Placental pericyte (primary cell): Measurements from ENCODE around the gene TAS2R43. TPM values are rescaled to one million over a fixed set of nuclear protein-coding genes. Genes with fewer than 3 reads are reported as not detected.

ENCODE experiments used
- small RNA-seq: library from RNA; depleted of rRNA; stranded (forward); fragments of <200 nt; gene quantifications from one replicate; pipeline ENCODE3, GENCODE V24; 2012; ENCODE audit warnings: low replicate concordance
- total RNA-seq: library from RNA; depleted of rRNA; stranded (reverse); fragments of >200 nt; gene quantifications from 2 replicates; pipeline ENCODE4 v1.2.3, GENCODE V29; 2012

The TAS2R43 gene
- total RNA-seq, result 6.3 TPM in 1 of 2 replicates, not detected in the other

GRCh38 chr12:11092128-11092527 lies at the start of gene TAS2R43:
Gene TAS2R43, minus strand, starts transcription at chr12:11092313. Its CDS starts 84 bp downstream, at chr12:11092229.

GRCh38 chr12:11134305-11134704 lies 42.2 kb upstream of the TAS2R43 start, which contains the start of gene TAS2R30:
Gene TAS2R30, minus strand, starts transcription at chr12:11134644. Its CDS starts 400 bp downstream, at chr12:11134244.

GRCh38 chr12:11062194-11062593 lies 29.9 kb downstream of the TAS2R43 start, which contains the start of gene TAS2R46:
Gene TAS2R46, minus strand, starts transcription at chr12:11062294. Its CDS starts 0 bp downstream, at chr12:11062294.

Small RNA genes lying within 50 kb of the gene (small RNA-seq; reads per million reads assigned to genes)
- gene AC018630.1, result not detected

Other genes with a start within 250 kb of the TAS2R43 start
- gene PRR4, start 242.8 kb downstream of the TAS2R43 start, total RNA-seq, result 1.5 and 2.0 TPM in 2 replicates
- gene PRH1, start 208.1 kb downstream of the TAS2R43 start, total RNA-seq, result 11.8 and 24.1 TPM in 2 replicates
- gene TAS2R13, start 182.8 kb downstream of the TAS2R43 start, total RNA-seq, result 1.8 and 3.1 TPM in 2 replicates
- gene PRH2, start 163.1 kb downstream of the TAS2R43 start, total RNA-seq, result 0.29 TPM in 1 of 2 replicates, not detected in the other
- 3.3 and 4.4 TPM in 2 replicates for gene TAS2R14, start 153.1 kb downstream of the TAS2R43 start, total RNA-seq
- gene TAS2R50, start 105.4 kb downstream of the TAS2R43 start, total RNA-seq, result 3.9 and 4.6 TPM in 2 replicates
- 3.3 and 6.4 TPM in 2 replicates for gene TAS2R20, start 94.0 kb downstream of the TAS2R43 start, total RNA-seq
- 4.9 and 8.5 TPM in 2 replicates for gene TAS2R19, start 69.7 kb downstream of the TAS2R43 start, total RNA-seq
- gene TAS2R31, start 60.9 kb downstream of the TAS2R43 start, total RNA-seq, result 7.3 and 7.7 TPM in 2 replicates
- gene TAS2R46, start 30.0 kb downstream of the TAS2R43 start, total RNA-seq, result 2.6 and 3.5 TPM in 2 replicates
- gene TAS2R30, start 42.3 kb upstream of the TAS2R43 start, total RNA-seq, result 7.4 and 9.2 TPM in 2 replicates
- 5.7 and 8.3 TPM in 2 replicates for gene SMIM10L1, start 78.9 kb upstream of the TAS2R43 start, total RNA-seq
- gene TAS2R42, start 94.6 kb upstream of the TAS2R43 start, total RNA-seq, result not detected in 2 replicates
- gene PRB3, start 177.4 kb upstream of the TAS2R43 start, total RNA-seq, result not detected in 2 replicates
- not detected in 2 replicates for gene PRB4, start 218.1 kb upstream of the TAS2R43 start, total RNA-seq